ENCODE measurements around the gene SSBP2.

The SSBP2 gene

DNA sequence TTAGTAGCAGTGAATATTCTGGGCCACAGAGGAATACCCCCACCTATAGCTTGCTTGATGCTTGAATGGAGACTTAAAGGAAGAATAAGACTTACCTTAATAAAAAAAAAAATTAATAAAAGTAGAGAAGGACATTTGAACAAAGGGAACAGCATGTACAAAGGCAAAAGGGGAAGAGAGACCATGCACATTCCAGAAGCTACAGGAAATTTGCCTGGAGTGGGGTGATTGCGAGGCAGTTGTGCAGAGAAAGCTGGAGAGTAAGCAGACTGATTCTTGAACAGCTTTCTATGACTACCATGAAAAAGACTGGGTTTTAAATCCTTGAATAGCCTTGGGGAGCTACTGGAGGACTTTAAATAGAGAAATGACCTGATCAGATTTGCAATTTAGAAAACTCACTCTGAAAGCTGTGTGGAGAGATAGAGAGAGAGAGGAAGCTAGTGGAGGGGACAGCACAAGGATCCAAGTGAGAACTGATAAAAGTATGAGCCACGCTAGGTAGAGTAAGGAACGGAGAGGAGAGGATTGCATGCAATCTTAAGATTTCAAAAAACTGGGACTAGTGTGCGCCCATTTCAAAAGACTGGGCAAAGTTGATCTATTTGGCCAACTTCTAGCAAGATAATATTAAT lies 12.5 kb upstream of the SSBP2 start:
- no peak for DNase-seq

DNA sequence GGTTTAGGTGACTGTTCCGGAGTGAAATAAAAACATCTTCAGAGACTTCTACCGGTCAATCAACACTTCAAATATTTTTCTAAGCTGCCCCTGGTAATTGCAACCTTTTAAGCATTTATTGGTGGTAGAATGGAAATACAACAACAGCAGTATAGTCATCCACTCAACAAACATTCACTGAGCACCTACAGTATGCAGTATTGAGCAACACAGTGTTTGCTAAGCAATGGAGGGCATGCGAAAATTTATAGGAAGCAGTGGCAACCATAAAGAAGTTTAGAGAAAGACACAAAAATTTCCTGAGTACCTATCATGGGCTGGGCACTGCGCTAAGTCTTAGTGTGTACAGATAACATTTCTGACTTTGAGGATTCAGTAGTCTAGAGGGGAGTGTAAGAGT lies 12.0 kb upstream of the SSBP2 start:
- DNase-seq: no peak

DNA sequence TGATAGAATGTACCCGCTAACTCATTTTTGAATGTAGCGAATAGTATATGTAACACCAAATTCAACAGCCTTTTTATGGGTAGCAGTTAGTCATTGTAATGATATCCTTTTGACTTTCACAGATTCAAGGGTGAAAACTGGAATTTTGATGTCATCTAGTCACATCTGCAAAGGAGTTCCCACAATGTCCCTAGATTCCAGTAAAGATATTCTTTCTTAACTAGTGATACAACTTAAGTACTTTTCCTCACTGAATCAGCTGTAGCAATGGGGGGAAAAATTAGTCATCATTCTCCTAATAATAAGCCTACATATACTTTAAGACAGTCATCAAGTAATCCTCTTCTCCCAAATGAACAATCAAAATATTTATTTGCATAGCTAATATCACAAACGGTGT lies 11.5 kb upstream of the SSBP2 start:
- DNase-seq: no peak

DNA sequence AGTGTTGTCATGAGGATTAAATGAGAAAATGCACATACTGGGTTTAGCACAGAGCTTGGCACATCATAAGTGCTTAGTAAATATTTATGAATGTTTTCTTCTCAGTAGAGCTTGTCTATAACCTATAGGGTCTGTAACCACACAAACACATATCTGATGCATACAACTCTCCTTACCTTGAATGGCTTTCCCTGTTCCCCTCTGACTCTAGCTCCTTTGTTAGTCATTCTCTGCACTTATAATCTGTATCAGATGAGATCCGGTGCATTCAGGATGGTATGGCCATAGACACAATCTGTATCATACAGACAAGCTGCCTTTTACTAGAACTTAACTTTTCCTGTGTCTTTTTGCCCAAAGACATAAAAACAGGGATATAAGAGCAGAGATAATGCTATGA lies 11.1 kb upstream of the SSBP2 start:
- DNase-seq: no peak

DNA sequence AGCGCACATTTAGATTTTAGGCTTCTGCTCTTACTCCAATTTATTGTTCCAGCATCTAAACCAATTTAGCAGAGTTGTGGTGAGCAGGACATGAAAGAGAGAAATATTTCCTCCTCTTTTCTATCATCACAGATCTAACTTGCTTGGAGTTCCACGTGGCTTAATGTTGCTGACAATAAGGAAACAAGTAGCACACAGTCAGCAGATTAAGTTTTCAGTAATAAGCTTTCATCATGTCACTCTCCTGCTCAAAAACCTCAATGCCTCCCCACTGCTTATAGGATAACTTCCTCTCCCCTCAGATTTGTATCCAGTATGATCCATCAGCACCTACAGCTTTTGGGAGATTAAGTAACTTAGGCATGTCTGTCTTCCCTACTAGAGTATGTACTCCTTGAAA lies 10.4 kb upstream of the SSBP2 start:
- DNase-seq: no peak

DNA sequence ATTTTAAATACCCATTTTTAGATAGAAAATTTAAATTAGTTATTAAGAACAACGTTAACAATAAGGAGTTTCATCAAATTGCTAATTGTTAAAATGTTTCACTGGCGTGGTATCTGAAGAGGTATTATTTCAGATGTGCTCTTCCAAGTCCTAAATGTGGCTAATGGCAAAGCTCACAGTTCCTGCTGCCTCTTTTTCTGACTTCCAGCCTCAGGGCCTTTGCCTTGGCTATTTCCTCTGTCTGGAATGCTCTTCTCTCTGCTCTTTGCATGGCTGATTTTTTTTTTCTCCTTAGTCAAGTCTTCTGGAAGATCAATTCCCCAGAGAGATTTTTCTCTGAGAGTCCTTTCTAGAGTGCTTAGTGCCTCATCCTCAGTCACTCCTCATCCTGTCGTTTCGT lies 9.6 kb upstream of the SSBP2 start:
- no peak for DNase-seq

DNA sequence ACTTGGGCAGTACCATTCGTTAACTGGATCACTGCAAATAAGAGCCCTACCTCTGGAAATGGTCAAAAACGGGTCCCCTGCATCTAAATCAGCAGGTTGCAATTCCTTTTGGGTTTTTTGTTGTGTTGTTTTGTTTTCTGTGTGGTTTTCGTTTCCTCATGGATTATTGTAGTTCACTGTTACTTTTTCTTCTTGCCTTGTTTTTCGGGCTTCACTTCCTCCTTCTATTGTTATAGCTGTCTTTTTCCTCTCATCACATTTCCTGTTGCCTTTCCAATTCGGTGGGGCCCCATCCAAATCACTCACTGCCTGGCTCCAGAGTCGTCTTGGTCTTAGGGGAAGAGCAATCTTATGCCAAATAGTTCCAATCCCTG lies 8.7 kb upstream of the SSBP2 start:
- DNase-seq: no peak

DNA sequence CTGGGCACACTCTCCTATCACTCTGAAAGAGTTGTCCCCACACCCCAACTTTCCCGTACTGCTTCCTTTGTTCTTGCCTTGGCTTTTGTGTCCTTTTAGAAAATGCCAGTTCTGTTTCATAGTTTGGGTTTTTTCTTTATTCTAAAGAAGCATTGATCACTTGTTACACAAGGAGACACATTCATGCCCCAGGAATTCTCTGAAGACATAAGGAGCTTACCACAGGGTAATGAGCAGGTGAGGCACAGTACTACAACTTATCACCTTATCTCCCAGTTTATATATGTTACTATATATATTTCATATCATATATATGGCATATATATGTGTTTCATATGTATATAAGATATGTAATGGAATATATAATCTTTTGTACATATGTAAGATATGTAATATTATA lies 6.5 kb upstream of the SSBP2 start:
- DNase-seq: no peak

DNA sequence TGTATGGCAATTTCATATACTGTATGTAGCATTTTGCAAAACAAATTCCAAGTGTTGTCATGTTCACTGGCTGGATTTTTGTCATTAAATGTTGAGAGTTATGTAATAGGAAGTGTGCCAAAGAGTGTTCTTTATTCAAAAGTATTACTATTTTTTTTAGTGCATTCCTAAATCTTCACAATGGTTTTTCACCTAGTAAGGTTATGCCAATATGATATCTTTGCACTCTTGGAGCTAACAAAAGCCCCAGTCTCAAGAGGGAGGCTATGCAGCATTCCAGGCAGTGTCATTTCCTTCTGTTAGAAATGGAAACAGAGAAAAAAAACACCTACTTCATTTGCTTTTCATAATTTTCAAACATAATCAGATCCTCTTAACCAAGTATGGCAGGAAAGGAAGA lies 5.1 kb upstream of the SSBP2 start:
- DNase-seq: no peak

DNA sequence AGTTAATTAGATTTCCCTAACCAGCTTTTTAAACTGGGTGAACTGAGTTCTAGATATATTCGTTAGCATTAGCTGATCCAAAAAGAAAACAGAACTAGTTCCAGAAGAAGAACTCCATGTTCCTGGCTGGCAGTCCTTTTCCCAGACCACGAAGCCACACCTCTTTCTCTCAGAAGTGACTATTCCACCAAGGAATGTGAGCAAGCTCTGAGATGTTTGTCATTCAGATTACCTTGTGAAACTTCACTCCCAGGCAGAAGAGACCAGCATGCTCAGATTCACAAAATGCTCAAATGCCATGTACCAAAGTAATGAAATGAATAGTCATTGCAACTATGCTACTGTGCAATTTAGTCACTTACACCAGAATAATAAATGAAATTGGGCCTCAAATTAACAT lies 4.4 kb upstream of the SSBP2 start:
- no peak for DNase-seq

DNA sequence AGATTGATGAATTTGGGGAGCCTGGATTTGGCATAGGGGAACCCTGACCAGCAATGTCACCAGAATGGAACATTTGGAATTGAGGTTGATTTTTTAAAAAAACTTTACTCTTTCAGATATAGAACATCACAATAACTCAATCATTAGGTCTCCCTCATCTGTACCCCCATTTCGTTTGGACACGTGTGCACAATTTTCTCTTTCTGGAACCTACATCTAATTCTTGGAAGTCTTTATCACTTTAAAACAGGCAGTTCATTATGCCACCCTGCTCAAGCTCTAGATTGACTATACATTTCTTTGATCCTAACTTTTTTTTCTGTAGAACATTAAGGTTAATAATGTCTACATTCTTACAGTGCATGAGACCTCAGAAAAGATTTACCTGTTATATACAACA lies 3.7 kb upstream of the SSBP2 start:
- no peak for DNase-seq

DNA sequence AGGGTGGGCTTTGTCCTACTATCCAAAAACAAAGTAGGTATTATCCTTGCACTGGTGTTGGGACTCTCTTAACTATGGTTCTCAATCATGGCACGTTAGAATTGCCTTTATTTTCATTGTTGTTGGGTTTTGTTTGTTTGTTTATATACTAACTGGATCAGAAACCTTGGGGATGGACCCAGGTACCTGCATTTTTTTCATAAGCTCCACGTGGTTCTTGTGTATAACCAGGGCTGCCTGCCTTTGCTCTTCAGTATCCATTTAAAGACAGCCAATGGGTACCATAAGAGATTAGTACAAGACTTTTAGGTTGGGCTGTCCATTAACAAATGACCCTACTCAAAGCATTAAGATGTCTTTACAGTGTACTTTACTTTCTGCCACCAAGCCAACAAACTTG lies 2.5 kb upstream of the SSBP2 start:
- no peak for DNase-seq

DNA sequence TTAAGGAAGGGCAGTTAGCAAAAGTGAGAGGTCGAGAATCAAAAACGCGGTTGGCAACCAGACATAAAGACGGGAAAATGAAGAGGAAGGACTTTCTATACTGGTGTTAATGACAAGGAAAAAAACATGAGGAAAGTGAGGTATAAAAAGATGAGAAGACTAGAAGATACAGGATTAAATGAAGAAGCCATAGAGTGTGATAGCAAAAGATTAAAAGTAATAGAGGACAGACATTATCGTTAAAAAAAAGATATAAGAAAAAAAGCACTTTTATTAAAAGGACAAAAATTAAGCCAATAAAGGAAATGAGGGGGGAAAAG lies 1.7 kb upstream of the SSBP2 start:
- no peak for DNase-seq

DNA sequence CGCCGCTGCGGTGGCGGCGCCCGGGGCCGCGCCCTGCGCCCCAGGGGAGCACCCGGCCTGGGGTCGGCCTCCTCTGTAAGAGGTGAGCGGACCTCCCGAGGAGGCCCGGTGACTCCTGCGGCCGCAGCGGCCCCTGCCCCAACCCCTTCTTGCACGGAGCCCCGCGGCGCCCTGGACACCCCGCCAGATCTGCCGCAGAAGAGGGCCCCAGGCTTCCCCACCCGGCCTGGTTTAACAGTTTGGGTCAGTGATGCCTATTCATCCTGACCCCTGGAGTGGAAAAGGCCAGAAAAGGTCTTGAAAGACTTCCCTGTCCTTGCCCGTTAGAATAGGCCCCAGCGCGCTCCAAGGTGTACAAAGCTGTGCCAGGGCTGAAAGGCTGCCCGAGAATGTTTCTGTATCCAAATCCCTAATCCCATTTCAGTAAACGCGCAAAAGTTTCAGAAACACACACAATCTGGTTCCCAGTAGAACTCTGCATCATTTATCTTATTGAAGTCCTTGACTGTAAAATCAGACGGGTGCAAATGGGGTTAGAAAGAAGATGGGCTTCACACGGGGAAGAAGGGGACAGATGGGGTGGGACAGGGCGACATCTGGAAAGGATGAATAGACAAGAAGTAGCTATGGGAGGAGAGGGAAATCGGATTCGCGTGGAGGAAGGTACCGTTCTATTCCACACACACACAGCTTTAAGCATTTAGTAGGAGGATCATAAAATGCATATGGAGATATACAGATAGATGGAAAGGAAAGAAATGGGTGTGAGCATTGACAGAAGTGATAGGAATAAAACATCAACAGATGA lies 1.1 kb upstream of the SSBP2 start:
- DNase-seq: peak; percentile 55

DNA sequence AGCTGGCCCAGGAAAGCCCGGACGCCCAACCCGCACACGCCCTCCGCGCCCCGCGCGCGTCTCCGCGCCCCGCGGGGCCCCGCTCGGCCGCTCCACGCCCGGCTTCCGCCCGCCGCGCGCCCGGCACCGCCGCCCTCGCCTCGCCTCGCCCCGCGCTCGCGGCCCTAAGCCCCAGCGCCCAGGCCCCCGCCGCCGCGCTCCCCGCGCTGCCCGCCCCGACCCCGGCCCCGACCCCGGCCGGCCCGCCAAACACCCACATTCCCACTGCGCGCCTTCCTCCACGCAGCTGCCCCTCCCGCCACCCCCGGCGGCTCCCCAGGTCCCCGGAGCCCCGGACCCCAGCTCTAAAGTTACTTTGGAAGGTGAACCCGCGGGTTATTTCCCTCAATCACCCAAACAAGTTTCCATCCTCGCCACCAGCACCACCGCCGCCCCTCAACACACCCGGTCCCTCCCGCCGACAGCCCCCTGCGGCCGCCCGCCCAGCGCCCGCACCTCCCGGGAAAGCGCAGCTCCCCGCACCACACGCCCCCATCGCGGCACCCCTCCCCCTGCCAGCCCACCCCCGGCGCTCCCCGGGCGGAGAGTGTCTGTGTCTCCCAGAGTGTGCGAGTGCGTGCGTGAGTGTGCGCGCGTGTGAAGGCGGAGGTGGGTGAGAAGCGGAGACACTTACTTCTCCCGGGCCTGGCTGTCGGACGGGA lies 439 bp downstream of the SSBP2 start:
- no peak for DNase-seq

DNA sequence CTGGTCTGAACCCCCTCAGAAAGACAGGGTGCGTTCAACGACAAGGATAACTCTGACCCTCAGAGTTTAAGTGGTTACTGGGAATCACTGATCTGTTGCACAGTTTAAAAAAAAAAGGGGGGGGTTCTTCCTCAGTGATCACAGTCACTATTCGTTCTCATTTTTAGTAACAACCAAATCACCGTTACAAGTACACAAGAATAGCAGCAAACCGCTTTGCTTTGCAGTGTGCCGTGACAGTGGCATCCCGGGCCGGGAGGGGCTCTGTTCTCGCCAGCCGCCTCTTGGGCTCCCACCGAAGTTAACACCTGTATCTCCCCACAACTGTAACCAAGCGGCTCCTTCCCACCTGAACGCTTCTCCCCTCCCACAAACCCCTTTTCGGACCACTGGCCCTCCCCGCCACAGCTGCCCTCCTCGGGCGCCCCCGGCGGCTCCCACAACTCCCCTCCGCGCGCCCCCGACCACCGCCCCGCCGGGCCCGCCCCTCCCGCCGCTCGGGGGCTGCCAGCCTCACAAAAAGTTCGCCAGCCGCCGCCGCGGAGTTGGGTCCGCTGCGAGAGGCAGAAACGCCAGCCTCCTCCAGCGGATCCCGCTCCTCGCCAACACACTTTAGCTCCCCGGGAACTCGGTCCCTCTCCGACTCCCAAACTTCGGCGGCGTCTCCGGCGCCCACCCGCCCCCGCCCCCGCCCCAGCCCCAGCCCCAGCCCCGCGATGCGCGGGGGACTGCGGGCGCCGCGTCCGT lies 1.2 kb downstream of the SSBP2 start:
- DNase-seq: no peak

DNA sequence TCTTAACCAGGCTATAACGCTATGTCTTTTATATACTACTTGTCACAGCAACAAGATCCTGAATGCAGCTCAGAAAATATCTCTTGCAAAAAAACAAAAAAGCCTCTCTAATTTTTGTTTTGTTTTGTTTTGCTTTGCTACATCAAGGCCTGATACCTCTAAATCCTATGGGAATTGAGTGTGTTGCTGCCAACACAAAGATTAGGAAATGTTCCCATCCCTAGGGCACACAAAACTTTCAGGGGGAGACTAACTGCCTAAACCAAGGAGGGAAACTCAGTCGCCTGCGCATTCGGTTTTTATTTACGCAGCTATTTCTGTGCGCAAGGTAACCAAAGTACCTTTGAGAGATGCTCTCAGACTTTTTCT lies 1.7 kb downstream of the SSBP2 start:
- DNase-seq: no peak

DNA sequence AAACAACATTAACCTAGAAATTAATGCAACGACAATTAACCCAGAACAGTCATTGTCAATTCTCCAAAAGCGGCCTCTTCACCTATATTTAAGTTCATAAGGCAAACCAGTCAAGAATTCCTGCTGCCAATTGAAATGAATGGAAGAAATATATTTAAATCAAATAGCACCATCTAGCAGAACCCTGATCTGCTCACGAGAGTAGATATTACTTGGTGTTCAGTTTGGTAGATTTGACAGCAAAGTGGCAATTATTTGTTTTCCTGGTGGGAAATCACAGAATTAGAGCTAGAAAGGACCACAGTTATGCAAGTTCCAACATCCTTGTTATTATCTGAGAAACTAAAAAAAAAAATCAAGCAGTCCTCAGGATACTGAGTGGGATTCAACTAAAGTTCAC lies 2.3 kb downstream of the SSBP2 start:
- no peak for DNase-seq

DNA sequence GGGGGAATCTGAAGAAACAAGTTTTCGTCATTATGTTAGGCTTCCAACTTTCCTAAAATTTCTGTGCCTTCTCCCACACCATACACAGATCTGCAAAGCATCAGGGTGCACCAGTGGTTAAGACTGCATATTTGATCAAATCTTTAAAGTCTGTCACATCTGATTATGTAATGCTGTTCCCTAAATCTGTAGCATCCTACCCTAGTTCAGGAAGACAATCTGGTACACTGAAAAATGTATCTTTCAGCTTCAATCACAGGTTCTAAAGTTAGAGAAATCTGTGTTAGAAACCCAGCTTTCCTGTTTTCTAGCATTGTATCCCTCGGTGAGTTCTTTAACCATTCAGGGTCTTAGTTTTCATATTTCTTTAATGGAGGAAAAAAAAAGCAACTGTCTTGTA lies 3.9 kb downstream of the SSBP2 start:
- no peak for DNase-seq

DNA sequence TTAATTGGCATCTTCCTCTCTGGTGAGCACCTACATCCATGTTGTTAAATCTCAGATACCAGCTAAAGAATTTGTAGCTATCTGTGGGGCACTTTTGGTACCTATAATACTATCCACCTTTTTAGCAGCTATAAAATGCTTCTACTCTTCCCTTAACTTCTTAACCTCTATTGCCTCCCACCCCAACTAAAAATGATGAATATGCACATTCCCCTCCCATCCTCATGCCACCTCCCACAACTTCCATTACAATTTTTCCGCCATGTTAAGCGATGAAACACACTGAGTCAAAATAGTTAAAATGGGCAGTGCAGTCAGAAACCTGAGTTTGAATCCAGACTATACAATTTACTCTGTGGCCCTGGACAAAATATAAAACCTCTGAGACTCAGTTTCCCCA lies 10.1 kb downstream of the SSBP2 start:
- no peak for DNase-seq

DNA sequence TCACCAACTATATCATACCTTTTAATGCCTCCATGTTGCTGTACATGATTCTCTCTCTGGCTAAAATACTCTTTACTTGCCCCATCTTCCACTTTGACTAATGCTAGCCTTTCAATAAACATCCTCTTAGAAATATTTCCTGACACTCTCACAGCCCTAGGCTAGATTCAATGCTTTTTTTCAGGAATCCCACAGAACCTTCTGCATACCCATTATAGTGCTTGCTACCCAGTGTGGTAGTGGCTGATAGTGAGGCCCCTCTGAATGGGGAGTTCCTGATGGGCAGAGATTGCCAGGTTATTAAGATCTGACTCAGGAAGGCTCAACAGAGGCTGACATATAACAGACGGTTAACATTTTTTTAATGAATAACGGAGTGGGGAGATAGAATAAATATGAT lies 11.6 kb downstream of the SSBP2 start:
- no peak for DNase-seq

DNA sequence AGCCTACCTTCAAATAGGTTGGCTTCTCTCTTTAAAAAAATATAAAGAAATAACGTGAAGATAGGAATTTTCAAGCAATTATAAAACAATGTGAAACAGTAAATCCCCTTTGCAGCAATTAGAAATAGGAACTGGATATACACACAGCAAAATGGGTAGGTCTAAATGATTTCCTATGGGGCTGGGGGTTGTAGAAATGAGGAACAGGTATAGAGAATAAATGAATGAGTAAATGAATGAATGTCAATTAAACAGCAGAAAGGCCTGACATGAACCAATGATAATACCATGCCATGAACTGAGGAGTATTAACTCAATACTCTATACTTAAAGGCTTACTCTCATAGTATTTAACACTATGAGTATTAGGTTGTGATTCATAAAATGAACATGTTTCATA lies 21.6 kb downstream of the SSBP2 start:
- no peak for DNase-seq

DNA sequence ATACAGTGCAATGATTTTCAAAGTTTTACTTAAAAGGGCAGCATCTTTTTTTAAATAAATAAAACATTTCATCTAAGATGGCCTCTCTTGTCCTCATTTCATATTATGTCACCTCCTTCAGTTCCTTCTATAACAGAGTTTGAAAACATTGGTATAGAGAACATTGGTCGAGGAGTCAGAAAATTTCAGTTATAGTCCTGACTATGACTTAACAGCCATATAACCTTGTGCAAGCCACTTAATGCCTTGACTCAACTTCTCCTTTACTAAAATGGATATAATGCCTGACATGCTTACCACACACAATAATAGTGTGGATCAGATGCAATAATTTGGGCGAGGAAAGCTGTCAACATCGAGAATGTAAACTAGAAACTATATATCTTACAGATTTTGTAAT lies 22.6 kb downstream of the SSBP2 start:
- no peak for DNase-seq

DNA sequence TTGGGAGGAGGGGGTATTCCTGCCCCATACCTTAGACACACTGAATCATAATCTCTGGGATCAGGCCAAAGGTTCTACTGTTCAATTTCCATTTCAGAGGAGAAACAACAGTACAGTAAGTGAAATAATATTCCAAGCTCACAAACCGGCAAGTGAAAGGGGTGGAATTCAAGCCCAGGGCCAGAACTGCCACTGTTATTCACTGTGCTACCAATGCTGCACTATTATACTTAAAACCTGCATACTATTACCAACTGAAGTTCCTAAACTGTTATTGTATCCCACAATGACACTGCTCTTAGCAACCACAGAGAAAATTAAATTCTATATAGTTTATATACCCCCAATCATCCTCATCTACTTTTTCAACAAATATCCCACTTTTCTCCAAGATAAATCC lies 24.6 kb downstream of the SSBP2 start:
- no peak for DNase-seq
